GM23338 (cell line): Measurements from ENCODE around the gene IFITM10. TPM values are rescaled to one million over a fixed set of nuclear protein-coding genes. Genes with fewer than 3 reads are reported as not detected.

Source experiments
- ATAC-seq: fragments of 200-7000 bp; cut with Tn5 transposase; 3 replicates; pipeline ENCODE4 v1.9.1; 2020
- DNase-seq: peaks from one replicate; pipeline ENCODE4 v3.0.0-alpha.2; 2015; ENCODE audit warnings: low spot score
- H2AFZ ChIP-seq: fragments of 200-600 bp; sonication (generic); 2 replicates; pipeline ENCODE4 v1.8.0; 2016; ENCODE audit warnings: antibody characterized with exemption, mild to moderate bottlenecking, moderate library complexity
- H3F3A ChIP-seq: fragments of 200-600 bp; sonication (generic); replicated peaks from 2 replicates; pipeline ENCODE4 v1.8.0; 2017; ENCODE audit warnings: antibody characterized with exemption, mixed run types, low read depth
- H3K27ac ChIP-seq: fragments of 200-600 bp; sonication (generic); 2 replicates; pipeline ENCODE4 v1.6.1; 2016; ENCODE audit warnings: low read depth
- H3K27me3 ChIP-seq: fragments of 200-600 bp; sonication (generic); 2 replicates; pipeline ENCODE4 v1.8.0; 2016; ENCODE audit warnings: mild to moderate bottlenecking, mixed run types, moderate library complexity; ENCODE audit not compliant: insufficient read depth
- H3K36me3 ChIP-seq: fragments of 200-600 bp; sonication (generic); 2 replicates; pipeline ENCODE4 v1.8.0; 2016; ENCODE audit warnings: mild to moderate bottlenecking; ENCODE audit not compliant: insufficient read depth
- H3K4me1 ChIP-seq: fragments of 200-600 bp; sonication (generic); 2 replicates; pipeline ENCODE4 v1.8.0; 2016; ENCODE audit warnings: mild to moderate bottlenecking, moderate library complexity; ENCODE audit not compliant: insufficient read depth
- H3K4me2 ChIP-seq: fragments of 200-600 bp; sonication (generic); 2 replicates; pipeline ENCODE4 v1.7.1; 2017; ENCODE audit warnings: mixed run types
- H3K4me3 ChIP-seq: fragments of 200-600 bp; sonication (generic); 2 replicates; pipeline ENCODE4 v1.6.1; 2016; ENCODE audit warnings: mixed run types
- H3K79me2 ChIP-seq: fragments of 200-600 bp; sonication (generic); replicated peaks from 2 replicates; pipeline ENCODE4 v1.8.0; 2017; ENCODE audit warnings: mild to moderate bottlenecking; ENCODE audit not compliant: insufficient read depth
- H3K9me2 ChIP-seq: fragments of 200-600 bp; sonication (generic); 2 replicates; pipeline ENCODE4 v1.8.0; 2017; ENCODE audit not compliant: insufficient read depth
- H4K20me1 ChIP-seq: fragments of 200-600 bp; sonication (generic); replicated peaks from 2 replicates; pipeline ENCODE4 v1.8.0; 2017; ENCODE audit warnings: mild to moderate bottlenecking; ENCODE audit not compliant: insufficient read depth
- H3K27ac Mint-ChIP-seq: 2 replicates; pipeline ENCODE4 v1.8.0; 2020; ENCODE audit warnings: inconsistent platforms, mild to moderate bottlenecking, moderate library complexity, mixed read lengths
- H3K27me3 Mint-ChIP-seq: 3 replicates; pipeline ENCODE4 v1.8.0; 2022; ENCODE audit warnings: low read depth, mild to moderate bottlenecking, moderate library complexity, mixed read lengths, inconsistent platforms; ENCODE audit not compliant: insufficient read depth, poor library complexity
- H3K36me3 Mint-ChIP-seq: 3 replicates; pipeline ENCODE4 v1.8.0; 2021; ENCODE audit warnings: low read depth, mild to moderate bottlenecking, inconsistent platforms, moderate library complexity, mixed read lengths
- H3K4me1 Mint-ChIP-seq: 3 replicates; pipeline ENCODE4 v1.8.0; 2020; ENCODE audit warnings: mild to moderate bottlenecking, inconsistent platforms, mixed read lengths
- H3K4me3 Mint-ChIP-seq: 3 replicates; pipeline ENCODE4 v1.8.0; 2021; ENCODE audit warnings: moderate library complexity, mild to moderate bottlenecking, inconsistent platforms, mixed read lengths
- H3K9me3 Mint-ChIP-seq: 3 replicates; pipeline ENCODE4 v1.8.0; 2020; ENCODE audit warnings: moderate library complexity, mild to moderate bottlenecking, inconsistent platforms, mixed read lengths
- CREB1 ChIP-seq: fragments of 250-450 bp; sonication (Bioruptor Pico); IDR thresholded peaks from 2 replicates; pipeline ENCODE4 v1.5.0; 2020; ENCODE audit warnings: low read depth, mild to moderate bottlenecking, moderate library complexity
- EZH2 ChIP-seq: fragments of 200-600 bp; sonication (generic); IDR thresholded peaks from one replicate; pipeline ENCODE4 v1.8.0; 2017; ENCODE audit warnings: antibody characterized with exemption, mild to moderate bottlenecking, low read depth; ENCODE audit not compliant: unreplicated experiment
- EZH2phosphoT487 ChIP-seq: fragments of 200-600 bp; sonication (generic); IDR thresholded peaks from one replicate; pipeline ENCODE4 v1.8.1; 2018; ENCODE audit warnings: antibody characterized with exemption; ENCODE audit not compliant: unreplicated experiment
- JUNB ChIP-seq: IDR thresholded peaks from one replicate; pipeline ENCODE4 v1.6.1; 2016; ENCODE audit warnings: antibody characterized with exemption; ENCODE audit not compliant: unreplicated experiment
- POLR2AphosphoS5 ChIP-seq: IDR thresholded peaks from 2 replicates; pipeline ENCODE4 v1.6.1; 2016; ENCODE audit warnings: antibody characterized with exemption, low read depth
- STAT1 ChIP-seq: IDR thresholded peaks from one replicate; pipeline ENCODE4 v1.6.1; 2016; ENCODE audit warnings: antibody characterized with exemption; ENCODE audit not compliant: unreplicated experiment
- ZNF114 ChIP-seq: fragments of 250-450 bp; sonication (Bioruptor Pico); IDR thresholded peaks from 2 replicates; pipeline ENCODE4 v1.5.0; 2020; ENCODE audit warnings: mild to moderate bottlenecking, moderate library complexity
- ZNF331 ChIP-seq: fragments of 250-450 bp; sonication (Bioruptor Pico); IDR thresholded peaks from 2 replicates; pipeline ENCODE4 v1.5.0; 2020; ENCODE audit warnings: low read depth, mild to moderate bottlenecking, moderate library complexity
- polyA plus RNA-seq: library from polyadenylated mRNA; unstranded; fragments of >200 nt; fragmentation: Nextera tagmentation; extraction: Ambion mirVana; gene quantifications from 2 replicates; pipeline ENCODE4 v1.2.1, GENCODE V29; 2016
- total RNA-seq: library from RNA; depleted of rRNA; stranded (reverse); fragments of >200 nt; shearing (Covaris generic); gene quantifications from 2 replicates; pipeline ENCODE4 v1.2.3, GENCODE V29; 2014
- TF ChIP-seq, protein P1 (sequence below): fragments of 250-450 bp; sonication (Bioruptor Pico); IDR thresholded peaks from 2 replicates; pipeline ENCODE4 v1.5.0; 2020; ENCODE audit warnings: mild to moderate bottlenecking, moderate library complexity
- TF ChIP-seq, protein P2 (sequence below): IDR thresholded peaks from one replicate; pipeline ENCODE4 v1.6.1; 2018; ENCODE audit warnings: antibody characterized with exemption; ENCODE audit not compliant: unreplicated experiment
- TF ChIP-seq, protein P3 (sequence below), 2 experiments: fragments of 200-600 bp in 1 of 2; sonication (generic) in 1 of 2; conservative IDR thresholded peaks; 2 replicates each; pipeline versions ENCODE4 v1.5.1 to v1.6.1; 2016 to 2017; ENCODE audit warnings: antibody characterized with exemption in 2 of 2, low read depth in 2 of 2, mild to moderate bottlenecking in 2 of 2, moderate library complexity in 1 of 2
- TF ChIP-seq, protein P4 (sequence below): IDR thresholded peaks from 2 replicates; pipeline ENCODE4 v1.6.1; 2016; ENCODE audit warnings: antibody characterized with exemption

The IFITM10 gene
- total and polyA plus RNA-seq, 2 experiments from 2014 or later: 0.06 TPM; not detected in 1

DNA sequence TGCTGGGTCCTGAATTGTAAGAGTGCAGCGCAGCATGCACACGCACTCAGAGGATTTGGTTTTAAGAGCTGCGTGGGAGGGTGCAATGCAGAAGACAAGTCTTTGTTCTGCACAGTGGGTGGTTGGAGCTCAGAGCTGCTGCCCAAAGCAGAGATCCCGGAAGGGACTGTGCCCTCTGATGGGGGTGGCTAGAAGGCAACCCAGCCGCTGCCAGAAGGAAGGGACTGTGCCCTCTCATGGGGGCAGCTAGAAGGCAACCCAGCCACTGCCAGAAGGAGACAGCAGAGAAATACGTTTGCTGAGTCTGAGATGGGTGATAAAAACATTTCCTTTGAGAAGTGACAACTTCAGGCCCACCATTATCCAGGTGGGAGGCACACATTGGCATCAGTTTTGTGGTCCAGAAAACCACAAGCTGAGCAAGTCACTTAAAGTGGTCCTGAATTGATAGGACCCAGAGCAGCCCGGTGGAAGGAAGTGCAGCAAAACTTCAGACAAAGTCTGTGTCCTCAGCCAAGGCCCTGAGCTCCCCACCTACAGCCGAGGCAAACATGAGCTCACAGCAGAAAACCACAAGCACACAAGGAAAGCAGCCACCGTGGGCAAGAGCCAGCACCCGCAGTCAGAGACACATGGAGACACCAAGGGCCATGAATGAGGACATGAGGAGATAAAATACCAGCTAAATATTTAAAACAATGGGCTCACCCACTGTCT lies 49.1 kb downstream of the IFITM10 start (continued):
- TF ChIP-seq, protein P1, sequence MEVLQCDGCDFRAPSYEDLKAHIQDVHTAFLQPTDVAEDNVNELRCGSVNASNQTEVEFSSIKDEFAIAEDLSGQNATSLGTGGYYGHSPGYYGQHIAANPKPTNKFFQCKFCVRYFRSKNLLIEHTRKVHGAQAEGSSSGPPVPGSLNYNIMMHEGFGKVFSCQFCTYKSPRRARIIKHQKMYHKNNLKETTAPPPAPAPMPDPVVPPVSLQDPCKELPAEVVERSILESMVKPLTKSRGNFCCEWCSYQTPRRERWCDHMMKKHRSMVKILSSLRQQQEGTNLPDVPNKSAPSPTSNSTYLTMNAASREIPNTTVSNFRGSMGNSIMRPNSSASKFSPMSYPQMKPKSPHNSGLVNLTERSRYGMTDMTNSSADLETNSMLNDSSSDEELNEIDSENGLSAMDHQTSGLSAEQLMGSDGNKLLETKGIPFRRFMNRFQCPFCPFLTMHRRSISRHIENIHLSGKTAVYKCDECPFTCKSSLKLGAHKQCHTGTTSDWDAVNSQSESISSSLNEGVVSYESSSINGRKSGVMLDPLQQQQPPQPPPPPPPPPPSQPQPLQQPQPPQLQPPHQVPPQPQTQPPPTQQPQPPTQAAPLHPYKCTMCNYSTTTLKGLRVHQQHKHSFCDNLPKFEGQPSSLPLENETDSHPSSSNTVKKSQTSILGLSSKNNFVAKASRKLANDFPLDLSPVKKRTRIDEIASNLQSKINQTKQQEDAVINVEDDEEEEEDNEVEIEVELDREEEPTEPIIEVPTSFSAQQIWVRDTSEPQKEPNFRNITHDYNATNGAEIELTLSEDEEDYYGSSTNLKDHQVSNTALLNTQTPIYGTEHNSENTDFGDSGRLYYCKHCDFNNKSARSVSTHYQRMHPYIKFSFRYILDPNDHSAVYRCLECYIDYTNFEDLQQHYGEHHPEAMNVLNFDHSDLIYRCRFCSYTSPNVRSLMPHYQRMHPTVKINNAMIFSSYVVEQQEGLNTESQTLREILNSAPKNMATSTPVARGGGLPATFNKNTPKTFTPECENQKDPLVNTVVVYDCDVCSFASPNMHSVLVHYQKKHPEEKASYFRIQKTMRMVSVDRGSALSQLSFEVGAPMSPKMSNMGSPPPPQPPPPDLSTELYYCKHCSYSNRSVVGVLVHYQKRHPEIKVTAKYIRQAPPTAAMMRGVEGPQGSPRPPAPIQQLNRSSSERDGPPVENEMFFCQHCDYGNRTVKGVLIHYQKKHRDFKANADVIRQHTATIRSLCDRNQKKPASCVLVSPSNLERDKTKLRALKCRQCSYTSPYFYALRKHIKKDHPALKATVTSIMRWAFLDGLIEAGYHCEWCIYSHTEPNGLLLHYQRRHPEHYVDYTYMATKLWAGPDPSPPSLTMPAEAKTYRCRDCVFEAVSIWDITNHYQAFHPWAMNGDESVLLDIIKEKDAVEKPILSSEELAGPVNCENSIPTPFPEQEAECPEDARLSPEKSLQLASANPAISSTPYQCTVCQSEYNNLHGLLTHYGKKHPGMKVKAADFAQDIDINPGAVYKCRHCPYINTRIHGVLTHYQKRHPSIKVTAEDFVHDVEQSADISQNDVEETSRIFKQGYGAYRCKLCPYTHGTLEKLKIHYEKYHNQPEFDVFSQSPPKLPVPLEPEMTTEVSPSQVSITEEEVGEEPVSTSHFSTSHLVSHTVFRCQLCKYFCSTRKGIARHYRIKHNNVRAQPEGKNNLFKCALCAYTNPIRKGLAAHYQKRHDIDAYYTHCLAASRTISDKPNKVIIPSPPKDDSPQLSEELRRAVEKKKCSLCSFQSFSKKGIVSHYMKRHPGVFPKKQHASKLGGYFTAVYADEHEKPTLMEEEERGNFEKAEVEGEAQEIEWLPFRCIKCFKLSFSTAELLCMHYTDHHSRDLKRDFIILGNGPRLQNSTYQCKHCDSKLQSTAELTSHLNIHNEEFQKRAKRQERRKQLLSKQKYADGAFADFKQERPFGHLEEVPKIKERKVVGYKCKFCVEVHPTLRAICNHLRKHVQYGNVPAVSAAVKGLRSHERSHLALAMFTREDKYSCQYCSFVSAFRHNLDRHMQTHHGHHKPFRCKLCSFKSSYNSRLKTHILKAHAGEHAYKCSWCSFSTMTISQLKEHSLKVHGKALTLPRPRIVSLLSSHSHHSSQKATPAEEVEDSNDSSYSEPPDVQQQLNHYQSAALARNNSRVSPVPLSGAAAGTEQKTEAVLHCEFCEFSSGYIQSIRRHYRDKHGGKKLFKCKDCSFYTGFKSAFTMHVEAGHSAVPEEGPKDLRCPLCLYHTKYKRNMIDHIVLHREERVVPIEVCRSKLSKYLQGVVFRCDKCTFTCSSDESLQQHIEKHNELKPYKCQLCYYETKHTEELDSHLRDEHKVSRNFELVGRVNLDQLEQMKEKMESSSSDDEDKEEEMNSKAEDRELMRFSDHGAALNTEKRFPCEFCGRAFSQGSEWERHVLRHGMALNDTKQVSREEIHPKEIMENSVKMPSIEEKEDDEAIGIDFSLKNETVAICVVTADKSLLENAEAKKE: no peak
- no peak for TF ChIP-seq EZH2

DNA sequence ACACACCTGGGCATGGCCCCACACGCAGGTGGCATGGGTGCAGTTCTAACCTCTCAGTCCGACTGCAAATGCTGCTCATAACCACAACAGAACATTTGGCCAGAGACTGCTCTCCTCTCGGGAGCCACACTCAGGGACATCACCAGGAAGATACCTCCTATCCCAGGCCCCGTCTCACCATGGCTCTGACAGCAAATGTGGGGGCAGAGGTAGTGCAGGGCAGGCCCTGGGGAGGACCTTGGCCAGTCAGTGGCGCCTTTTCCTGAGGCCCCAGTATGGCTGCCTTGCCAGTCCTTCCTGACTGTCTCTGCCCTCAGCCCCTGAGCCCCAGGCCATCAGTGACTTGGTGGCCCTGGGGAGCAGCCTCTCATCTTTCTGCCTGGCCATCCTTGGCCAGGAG lies 50.6 kb downstream of the IFITM10 start:
- H3K4me3 ChIP-seq: no peak overlapping the region
- no peaks in the 10 kb centered on the region for H3F3A ChIP-seq
- no peak overlapping the region for H3K27ac ChIP-seq
- Mint-ChIP-seq H3K4me3 (no peak overlapping the region), H3K4me1 (no peaks in the 10 kb centered on the region), H3K36me3 (no peaks in the 10 kb centered on the region), H3K27me3 (peaks cover 9% of the 10 kb centered on the region), H3K27ac (no peak overlapping the region), H3K9me3 (peaks cover 8% of the 10 kb centered on the region; the same call in 2 of the 3 replicates)
- H2AFZ ChIP-seq: no peak overlapping the region
- no peaks in the 10 kb centered on the region for H3K79me2 ChIP-seq
- no peaks in the 10 kb centered on the region for H3K27me3 ChIP-seq
- no peaks in the 10 kb centered on the region for H3K4me1 ChIP-seq
- H3K9me2 ChIP-seq: no peaks in the 10 kb centered on the region
- H3K36me3 ChIP-seq: no peaks in the 10 kb centered on the region
- no peak for DNase-seq
- no peak for ATAC-seq
- H4K20me1 ChIP-seq: no peaks in the 10 kb centered on the region
- no peak overlapping the region for H3K4me2 ChIP-seq
- TF ChIP-seq CREB1 (CRISPR knock-in tag) (no peak), POLR2AphosphoS5 (no peak), STAT1 (no peak), ZNF331 (CRISPR knock-in tag) (no peak), EZH2phosphoT487 (no peak), ZNF114 (CRISPR knock-in tag) (no peak), EZH2 (no peak), JUNB (no peak)
- TF ChIP-seq, protein P2, sequence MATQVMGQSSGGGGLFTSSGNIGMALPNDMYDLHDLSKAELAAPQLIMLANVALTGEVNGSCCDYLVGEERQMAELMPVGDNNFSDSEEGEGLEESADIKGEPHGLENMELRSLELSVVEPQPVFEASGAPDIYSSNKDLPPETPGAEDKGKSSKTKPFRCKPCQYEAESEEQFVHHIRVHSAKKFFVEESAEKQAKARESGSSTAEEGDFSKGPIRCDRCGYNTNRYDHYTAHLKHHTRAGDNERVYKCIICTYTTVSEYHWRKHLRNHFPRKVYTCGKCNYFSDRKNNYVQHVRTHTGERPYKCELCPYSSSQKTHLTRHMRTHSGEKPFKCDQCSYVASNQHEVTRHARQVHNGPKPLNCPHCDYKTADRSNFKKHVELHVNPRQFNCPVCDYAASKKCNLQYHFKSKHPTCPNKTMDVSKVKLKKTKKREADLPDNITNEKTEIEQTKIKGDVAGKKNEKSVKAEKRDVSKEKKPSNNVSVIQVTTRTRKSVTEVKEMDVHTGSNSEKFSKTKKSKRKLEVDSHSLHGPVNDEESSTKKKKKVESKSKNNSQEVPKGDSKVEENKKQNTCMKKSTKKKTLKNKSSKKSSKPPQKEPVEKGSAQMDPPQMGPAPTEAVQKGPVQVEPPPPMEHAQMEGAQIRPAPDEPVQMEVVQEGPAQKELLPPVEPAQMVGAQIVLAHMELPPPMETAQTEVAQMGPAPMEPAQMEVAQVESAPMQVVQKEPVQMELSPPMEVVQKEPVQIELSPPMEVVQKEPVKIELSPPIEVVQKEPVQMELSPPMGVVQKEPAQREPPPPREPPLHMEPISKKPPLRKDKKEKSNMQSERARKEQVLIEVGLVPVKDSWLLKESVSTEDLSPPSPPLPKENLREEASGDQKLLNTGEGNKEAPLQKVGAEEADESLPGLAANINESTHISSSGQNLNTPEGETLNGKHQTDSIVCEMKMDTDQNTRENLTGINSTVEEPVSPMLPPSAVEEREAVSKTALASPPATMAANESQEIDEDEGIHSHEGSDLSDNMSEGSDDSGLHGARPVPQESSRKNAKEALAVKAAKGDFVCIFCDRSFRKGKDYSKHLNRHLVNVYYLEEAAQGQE: no peak
- TF ChIP-seq, protein P3, sequence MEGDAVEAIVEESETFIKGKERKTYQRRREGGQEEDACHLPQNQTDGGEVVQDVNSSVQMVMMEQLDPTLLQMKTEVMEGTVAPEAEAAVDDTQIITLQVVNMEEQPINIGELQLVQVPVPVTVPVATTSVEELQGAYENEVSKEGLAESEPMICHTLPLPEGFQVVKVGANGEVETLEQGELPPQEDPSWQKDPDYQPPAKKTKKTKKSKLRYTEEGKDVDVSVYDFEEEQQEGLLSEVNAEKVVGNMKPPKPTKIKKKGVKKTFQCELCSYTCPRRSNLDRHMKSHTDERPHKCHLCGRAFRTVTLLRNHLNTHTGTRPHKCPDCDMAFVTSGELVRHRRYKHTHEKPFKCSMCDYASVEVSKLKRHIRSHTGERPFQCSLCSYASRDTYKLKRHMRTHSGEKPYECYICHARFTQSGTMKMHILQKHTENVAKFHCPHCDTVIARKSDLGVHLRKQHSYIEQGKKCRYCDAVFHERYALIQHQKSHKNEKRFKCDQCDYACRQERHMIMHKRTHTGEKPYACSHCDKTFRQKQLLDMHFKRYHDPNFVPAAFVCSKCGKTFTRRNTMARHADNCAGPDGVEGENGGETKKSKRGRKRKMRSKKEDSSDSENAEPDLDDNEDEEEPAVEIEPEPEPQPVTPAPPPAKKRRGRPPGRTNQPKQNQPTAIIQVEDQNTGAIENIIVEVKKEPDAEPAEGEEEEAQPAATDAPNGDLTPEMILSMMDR (conservative IDR thresholded peaks at IDR 0.05; ENCODE audit: low read depth in 2 of 2): no peak
- TF ChIP-seq, protein P4, sequence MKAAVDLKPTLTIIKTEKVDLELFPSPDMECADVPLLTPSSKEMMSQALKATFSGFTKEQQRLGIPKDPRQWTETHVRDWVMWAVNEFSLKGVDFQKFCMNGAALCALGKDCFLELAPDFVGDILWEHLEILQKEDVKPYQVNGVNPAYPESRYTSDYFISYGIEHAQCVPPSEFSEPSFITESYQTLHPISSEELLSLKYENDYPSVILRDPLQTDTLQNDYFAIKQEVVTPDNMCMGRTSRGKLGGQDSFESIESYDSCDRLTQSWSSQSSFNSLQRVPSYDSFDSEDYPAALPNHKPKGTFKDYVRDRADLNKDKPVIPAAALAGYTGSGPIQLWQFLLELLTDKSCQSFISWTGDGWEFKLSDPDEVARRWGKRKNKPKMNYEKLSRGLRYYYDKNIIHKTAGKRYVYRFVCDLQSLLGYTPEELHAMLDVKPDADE: no peak
